HepG2 (cell line): ENCODE data around the gene ROS1. TPM values are rescaled to one million over a fixed set of nuclear protein-coding genes. Genes with fewer than 3 reads are reported as not detected.

ENCODE experiments used
- ATAC-seq: fragments of 200-7000 bp; cut with Tn5 transposase; 3 replicates; pipeline ENCODE4 v1.9.1; 2020; ENCODE audit warnings: mild to moderate bottlenecking, moderate library complexity
- BruUV-seq: library from RNA; stranded (reverse); fragments of 400-500 nt; replicated peaks from 2 replicates; lab custom pipeline; 2021; lab: Mats Ljungman, UMichigan
- CTCF ChIA-PET: fragments of 300-600 bp; formaldehyde crosslinking; extraction: SDS; loops from one replicate; lab custom pipeline; 2021; ENCODE audit warnings: low total read pairs, inconsistent platforms, low intra/inter-chr PET ratio; lab: Yijun Ruan, JAX
- POLR2A ChIA-PET: fragments of 350-600 bp; sonication (Branson Sonifier 250); formaldehyde crosslinking; loops from one replicate; lab custom pipeline; 2020; ENCODE audit warnings: antibody characterized with exemption, inconsistent platforms; lab: Yijun Ruan, JAX
- DNase-seq: peaks from one replicate; pipeline ENCODE4 v3.0.0-alpha.2; 2015; ENCODE audit warnings: low spot score
- FAIRE-seq: peaks from 3 replicates; lab custom pipeline; 2011; peaks lifted over from hg19 to GRCh38; lab: Jason Lieb, UNC
- H2AFZ ChIP-seq: one replicate; pipeline ENCODE4 v1.6.1; 2011; ENCODE audit warnings: low read length, inconsistent platforms
- H3K27ac ChIP-seq: fragments of 300-600 bp; 3 replicates; pipeline ENCODE4 v1.8.0; 2011; ENCODE audit warnings: mixed run types, mild to moderate bottlenecking, mixed read lengths, low read length, inconsistent platforms; ENCODE audit not compliant: insufficient read depth; ENCODE audit errors: extremely low read length
- H3K27me3 ChIP-seq, 2 experiments: fragments of 200-600 bp in 1 of 2; 2 replicates in 1 of 2; 3 replicates in 1 of 2; pipeline versions ENCODE4 v1.6.0 to v1.8.0; 2011; ENCODE audit warnings: low read length in 2 of 2, mild to moderate bottlenecking in 2 of 2, moderate library complexity in 2 of 2, inconsistent platforms in 1 of 2; ENCODE audit not compliant: insufficient read depth in 2 of 2, control insufficient read depth in 1 of 2
- H3K36me3 ChIP-seq, 2 experiments: fragments of 200-600 bp in 1 of 2; replicated peaks in 1 of 2; 2 replicates in 1 of 2; 3 replicates in 1 of 2; pipeline versions ENCODE4 v1.5.1 to v1.8.0; 2011; ENCODE audit warnings: low read length in 2 of 2, inconsistent platforms in 1 of 2; ENCODE audit not compliant: insufficient read depth in 2 of 2, control insufficient read depth in 1 of 2
- H3K4me1 ChIP-seq: 2 replicates; pipeline ENCODE4 v1.5.1; 2012; ENCODE audit warnings: low read length, inconsistent platforms; ENCODE audit not compliant: insufficient read depth
- H3K4me2 ChIP-seq: 2 replicates; pipeline ENCODE4 v1.6.0; 2011; ENCODE audit warnings: low read depth, low read length, inconsistent platforms
- H3K4me3 ChIP-seq, 3 experiments: fragments of 200-600 bp in 1 of 3; sonication (generic), shearing (Covaris generic) in 1 of 3; replicated peaks in 1 of 3; 2 replicates each; pipeline ENCODE4 v1.5.1; 2011 to 2016; ENCODE audit warnings: low read length in 3 of 3, inconsistent platforms in 2 of 3, low read depth in 2 of 3, mild to moderate bottlenecking in 2 of 3, control low read depth in 1 of 3, mixed read lengths in 1 of 3; ENCODE audit not compliant: insufficient read depth in 1 of 3
- H3K79me2 ChIP-seq: one replicate; pipeline ENCODE4 v1.6.1; 2011; ENCODE audit warnings: low read length, inconsistent platforms; ENCODE audit not compliant: insufficient read depth
- H3K9ac ChIP-seq: 2 replicates; pipeline ENCODE4 v1.6.0; 2011; ENCODE audit warnings: mild to moderate bottlenecking, low read depth, low read length, inconsistent platforms; ENCODE audit not compliant: insufficient read depth
- H3K9me3 ChIP-seq: 2 replicates; pipeline ENCODE4 v1.5.1; 2012; ENCODE audit warnings: mild to moderate bottlenecking, low read length
- H4K20me1 ChIP-seq: 2 replicates; pipeline ENCODE4 v1.6.0; 2011; ENCODE audit warnings: inconsistent platforms, mild to moderate bottlenecking, low read length, moderate library complexity; ENCODE audit not compliant: insufficient read depth
- ATF7 ChIP-seq, 2 experiments: fragments of 450-650 bp in 1 of 2; sonication (generic) in 1 of 2; formaldehyde crosslinking in 1 of 2; IDR thresholded peaks; 2 replicates each; pipeline versions ENCODE4 v1.4.0 to v1.6.1; 2016 to 2020; ENCODE audit warnings: antibody characterized with exemption in 1 of 2, mild to moderate bottlenecking in 1 of 2, missing genetic modification reagents in 1 of 2
- BORCS8-MEF2B ChIP-seq: sonication (generic); formaldehyde crosslinking; IDR thresholded peaks from 2 replicates; pipeline ENCODE4 v1.8.0; 2022; ENCODE audit warnings: mild to moderate bottlenecking, missing genetic modification reagents
- CREB1 ChIP-seq, 2 experiments: fragments of 450-650 bp in 1 of 2; IDR thresholded peaks; 2 replicates each; pipeline ENCODE4 v1.6.1; 2016 to 2017; ENCODE audit warnings: control low read depth in 1 of 2, mild to moderate bottlenecking in 1 of 2, missing compliant biosample characterization in 1 of 2, missing genetic modification characterization in 1 of 2
- HIVEP1 ChIP-seq: sonication (generic); formaldehyde crosslinking; IDR thresholded peaks from 2 replicates; pipeline ENCODE4 v1.4.0; 2020; ENCODE audit warnings: mild to moderate bottlenecking, missing genetic modification reagents
- KDM2A ChIP-seq: sonication (generic); formaldehyde crosslinking; IDR thresholded peaks from 2 replicates; pipeline ENCODE4 v1.4.0; 2020; ENCODE audit warnings: low read depth, missing genetic modification reagents, borderline replicate concordance
- MAFK ChIP-seq, 2 experiments: IDR thresholded peaks in 1 of 2; conservative IDR thresholded peaks in 1 of 2; 2 replicates each; pipeline ENCODE4 v1.6.1; 2011; ENCODE audit warnings: improper control_type of control experiment in 2 of 2, low read length in 2 of 2
- PHF5A ChIP-seq: IDR thresholded peaks from one replicate; pipeline ENCODE4 v1.6.1; 2018; ENCODE audit warnings: low read depth, missing genetic modification reagents; ENCODE audit not compliant: unreplicated experiment
- SRSF1 ChIP-seq: fragments of 200-400 bp; formaldehyde crosslinking; optimal IDR thresholded peaks from 2 replicates; pipeline ENCODE3; 2017; ENCODE audit warnings: mild to moderate bottlenecking, low read depth, low read length, moderate library complexity
- USF2 ChIP-seq, 2 experiments: sonication (generic) in 1 of 2; formaldehyde crosslinking in 1 of 2; IDR thresholded peaks; 2 replicates each; pipeline versions ENCODE4 v1.5.1 to v1.6.1; 2011 to 2020; ENCODE audit warnings: borderline replicate concordance in 1 of 2, low read depth in 1 of 2, low read length in 1 of 2, mild to moderate bottlenecking in 1 of 2, missing genetic modification reagents in 1 of 2, moderate library complexity in 1 of 2
- ZNF280B ChIP-seq: sonication (generic); formaldehyde crosslinking; IDR thresholded peaks from 2 replicates; pipeline ENCODE4 v1.5.0; 2020; ENCODE audit warnings: missing genetic modification reagents, mild to moderate bottlenecking, borderline replicate concordance
- ZNF543 ChIP-seq: sonication (generic); formaldehyde crosslinking; IDR thresholded peaks from 2 replicates; pipeline ENCODE4 v1.4.0; 2020; ENCODE audit warnings: mild to moderate bottlenecking, missing genetic modification reagents
- ZNF550 ChIP-seq: sonication (generic); formaldehyde crosslinking; IDR thresholded peaks from 2 replicates; pipeline ENCODE4 v1.4.0; 2020; ENCODE audit warnings: mild to moderate bottlenecking, missing genetic modification reagents, borderline replicate concordance
- WGBS: methylation state at CpG from one replicate; pipeline ENCODE4 v1.1.6; 2017; ENCODE audit warnings: low lambda C conversion rate; 5-methylcytosine and 5-hydroxymethylcytosine counted together
- in situ Hi-C: cut with HindIII; loops from 2 replicates; pipeline ENCODE4 v1.10.0; 2017; ENCODE audit warnings: low pct_unique_long_range_greater_than_20kb; ENCODE audit not compliant: extremely low pct_ligation_motif_present
- intact Hi-C: fragments of 100-400 bp; cut with micrococcal nuclease; formaldehyde crosslinking; loops from one replicate; pipeline ENCODE4 v1.10.0; 2022; ENCODE audit not compliant: unreplicated experiment
- polyA plus RNA-seq, 8 experiments: library from polyadenylated mRNA; depleted of rRNA in 3 of 8; stranded (reverse) in 7 of 8; unstranded in 1 of 8; fragments of >200 nt; fragmentation: Illumina TruSeq in 4 of 8; extraction: Trizol in 4 of 8; gene quantifications; 2 replicates each; pipeline versions ENCODE4 v1.2.1 to v1.2.3, GENCODE V29; 2011 to 2016; ENCODE audit warnings: low read depth in 4 of 8, missing spikeins in 1 of 8, mixed read lengths in 1 of 8; ENCODE audit not compliant: insufficient read depth in 1 of 8
- total RNA-seq, 5 experiments: library from RNA; depleted of rRNA; stranded (reverse); fragments of >200 nt; fragmentation: Illumina TruSeq; extraction: Trizol; gene quantifications; 2 replicates each; pipeline ENCODE4 v1.2.3, GENCODE V29; 2016; ENCODE audit warnings: low read depth in 1 of 5

The ROS1 gene
- total and polyA plus RNA-seq, 2 of the 13 experiments (the other 11 are each of a cell fraction or from before 2014, with no cell fraction given): not detected

- BruUV-seq: no TSS peak
- H2AFZ ChIP-seq: no peak overlapping the region
- no peak overlapping the region for H3K4me3 ChIP-seq
- H3K27me3 ChIP-seq: peaks cover 1 to 31% of the 10 kb centered on the region in 2 experiments; a peak in 3 of 5 replicates
- DNase-seq: no peak
- no peak overlapping the region for H3K27ac ChIP-seq
- TF ChIP-seq ATF7 (IDR thresholded peaks at IDR 0.05) (peak; percentile 82), ATF7 (CRISPR knock-in tag; IDR thresholded peaks at IDR 0.05) (no peak), ZNF550 (CRISPR knock-in tag) (no peak), MAFK (conservative IDR thresholded peaks at IDR 0.05 in 1 of 2, IDR thresholded peaks at IDR 0.05 in 1 of 2; ENCODE audit: low read length in 2 of 2) (peak in 1 of 2 experiments; percentile 36; a peak in 1 of 4 replicates), CREB1 (IDR thresholded peaks at IDR 0.05) (peak; percentile 91), CREB1 (CRISPR knock-in tag; IDR thresholded peaks at IDR 0.05) (no peak), ZNF543 (CRISPR knock-in tag) (no peak)
- H3K4me1 ChIP-seq: no peaks in the 10 kb centered on the region
- H3K4me2 ChIP-seq: no peak overlapping the region
- FAIRE-seq: no peak
- ChIA-PET POLR2A (no interaction called here), CTCF (no interaction called here)
- in situ Hi-C loops: no loop called here
- ATAC-seq: no peak
- no peaks in the 10 kb centered on the region for H3K36me3 ChIP-seq
- WGBS: 35% methylated on average over 4 of the region's 4 CpGs
- H3K9me3 ChIP-seq: no peaks in the 10 kb centered on the region
- no peak overlapping the region for H3K9ac ChIP-seq
- H3K79me2 ChIP-seq: no peaks in the 10 kb centered on the region
- intact Hi-C loops: no loop called here
- no peaks in the 10 kb centered on the region for H4K20me1 ChIP-seq
Measured at GRCh38 chr6:117467876-117468275, 42.1 kb upstream of the ROS1 start.

GRCh38 chr6:117465691-117466090 is 39.9 kb upstream of the ROS1 start:
- ATAC-seq: no peak
- no peak overlapping the region for H3K4me3 ChIP-seq
- 2% methylated on average over 1 of the region's 1 CpG for WGBS
- H2AFZ ChIP-seq: no peak overlapping the region
- H3K36me3 ChIP-seq: no peaks in the 10 kb centered on the region
- DNase-seq: no peak
- H3K9me3 ChIP-seq: no peaks in the 10 kb centered on the region
- H3K4me2 ChIP-seq: no peak overlapping the region
- BruUV-seq: no TSS peak
- FAIRE-seq: no peak
- intact Hi-C loops (no loop called here), in situ Hi-C loops (no loop called here)
- peaks cover 1 to 31% of the 10 kb centered on the region in 2 experiments; a peak in 3 of 5 replicates for H3K27me3 ChIP-seq
- no peaks in the 10 kb centered on the region for H4K20me1 ChIP-seq
- H3K9ac ChIP-seq: no peak overlapping the region
- ChIA-PET POLR2A (no interaction called here), CTCF (no interaction called here)
- H3K4me1 ChIP-seq: no peaks in the 10 kb centered on the region
- H3K79me2 ChIP-seq: no peaks in the 10 kb centered on the region
- H3K27ac ChIP-seq: no peak overlapping the region
- no peak for TF ChIP-seq PHF5A (CRISPR knock-in tag)
- no peak for TF ChIP-seq USF2 (IDR thresholded peaks at IDR 0.05; ENCODE audit: low read depth, low read length)
- no peak for TF ChIP-seq USF2 (CRISPR knock-in tag; IDR thresholded peaks at IDR 0.05; ENCODE audit: borderline replicate concordance)
- no peak for TF ChIP-seq SRSF1
- TF ChIP-seq ZNF280B (CRISPR knock-in tag): no peak
- no peak for TF ChIP-seq BORCS8-MEF2B (CRISPR knock-in tag)
- no peak for TF ChIP-seq KDM2A (CRISPR knock-in tag)
- no peak for TF ChIP-seq HIVEP1 (CRISPR knock-in tag)
